ENCODE data around the gene EFNB3. TPM values are rescaled to one million over a fixed set of nuclear protein-coding genes. Genes with fewer than 3 reads are reported as not detected.

Gene EFNB3
- total RNA-seq, 4 donors from 2014 or later, result 0.22 to 0.82 (median 0.55) TPM

- TF ChIP-seq CTCF (IDR thresholded peaks at IDR 0.05; ENCODE audit: low read depth), result no peak
These were observed 28.1 kb downstream of the EFNB3 start for GRCh38 chr17:7732981-7733539.

GRCh38 chr17:7737601-7738000, 32.6 kb downstream of the EFNB3 start:
- no peak for TF ChIP-seq CTCF (IDR thresholded peaks at IDR 0.05; ENCODE audit: low read depth)

GRCh38 chr17:7739746-7740145, 34.7 kb downstream of the EFNB3 start:
- TF ChIP-seq CTCF (IDR thresholded peaks at IDR 0.05; ENCODE audit: low read depth), result no peak

GRCh38 chr17:7740481-7741001, 35.5 kb downstream of the EFNB3 start:
- no peak for TF ChIP-seq CTCF (IDR thresholded peaks at IDR 0.05; ENCODE audit: low read depth)

- no peak for TF ChIP-seq CTCF (IDR thresholded peaks at IDR 0.05; ENCODE audit: low read depth)
These were observed 37.7 kb downstream of the EFNB3 start for GRCh38 chr17:7742729-7743128.

- TF ChIP-seq CTCF (IDR thresholded peaks at IDR 0.05; ENCODE audit: low read depth), result no peak
These were observed 39.4 kb downstream of the EFNB3 start for GRCh38 chr17:7744416-7744815.

GRCh38 chr17:7745748-7746470, 40.9 kb downstream of the EFNB3 start:
- no peak for TF ChIP-seq CTCF (IDR thresholded peaks at IDR 0.05; ENCODE audit: low read depth)
